Mucosa of descending colon (tissue), 3 donors: ENCODE data around the gene CHST11. TPM values are rescaled to one million over a fixed set of nuclear protein-coding genes. Genes with fewer than 3 reads are reported as not detected.

Experiments used
- ATAC-seq: fragments of 200-7000 bp; cut with Tn5 transposase; one replicate; pipeline ENCODE4 v1.9.1; 2020; ENCODE audit warnings: mild to moderate bottlenecking, moderate library complexity
- DNase-seq, 3 donors: peaks; one replicate each; pipeline ENCODE4 v3.0.0-alpha.2; 2020
- H3K36me3 ChIP-seq: fragments of 200-600 bp; one replicate; pipeline ENCODE4 v1.8.0; 2021; ENCODE audit warnings: low read depth, mild to moderate bottlenecking
- H3K4me1 ChIP-seq: fragments of 200-600 bp; one replicate; pipeline ENCODE4 v1.8.0; 2021; ENCODE audit warnings: low read depth, mild to moderate bottlenecking
- H3K4me3 ChIP-seq: fragments of 200-600 bp; one replicate; pipeline ENCODE4 v1.8.0; 2021; ENCODE audit warnings: mild to moderate bottlenecking
- H3K9me3 ChIP-seq: fragments of 200-600 bp; one replicate; pipeline ENCODE4 v1.8.0; 2021; ENCODE audit warnings: mild to moderate bottlenecking
- intact Hi-C, 2 donors: fragments of 100-400 bp; cut with DNase I in 1 of 2; cut with micrococcal nuclease in 1 of 2; formaldehyde crosslinking; loops; one replicate each; pipeline versions ENCODE4 v1.11.0 to v1.11.1; 2022; cut with DNase I, micrococcal nuclease
- total RNA-seq, 3 donors: library from RNA; stranded (reverse); fragmentation: NEBNext Ultra II Directional in 2 of 3; extraction: Animal tissue kit (Norgen Biotek cat#: 25700) in 2 of 3; gene quantifications; one replicate each; pipeline versions ENCODE4 v1.2.1 to v1.2.4, GENCODE V29; 2021 to 2023
- TF ChIP-seq, protein P1 (sequence below): fragments of 200-600 bp; IDR thresholded peaks from one replicate; pipeline ENCODE4 v1.8.0; 2022; ENCODE audit warnings: antibody characterized with exemption, mild to moderate bottlenecking
- donor health status: DM: no; HTN: no; CAD: no; lungs with moderate emphysema.
- donor health status: DM: no; HTN: no; CAD: no.
- donor health status: DM: no; HTN: yes; CAD: no.

The CHST11 gene
- total RNA-seq, 3 donors from 2014 or later, result 3.3 to 15.2 (median 6.6) TPM

DNA sequence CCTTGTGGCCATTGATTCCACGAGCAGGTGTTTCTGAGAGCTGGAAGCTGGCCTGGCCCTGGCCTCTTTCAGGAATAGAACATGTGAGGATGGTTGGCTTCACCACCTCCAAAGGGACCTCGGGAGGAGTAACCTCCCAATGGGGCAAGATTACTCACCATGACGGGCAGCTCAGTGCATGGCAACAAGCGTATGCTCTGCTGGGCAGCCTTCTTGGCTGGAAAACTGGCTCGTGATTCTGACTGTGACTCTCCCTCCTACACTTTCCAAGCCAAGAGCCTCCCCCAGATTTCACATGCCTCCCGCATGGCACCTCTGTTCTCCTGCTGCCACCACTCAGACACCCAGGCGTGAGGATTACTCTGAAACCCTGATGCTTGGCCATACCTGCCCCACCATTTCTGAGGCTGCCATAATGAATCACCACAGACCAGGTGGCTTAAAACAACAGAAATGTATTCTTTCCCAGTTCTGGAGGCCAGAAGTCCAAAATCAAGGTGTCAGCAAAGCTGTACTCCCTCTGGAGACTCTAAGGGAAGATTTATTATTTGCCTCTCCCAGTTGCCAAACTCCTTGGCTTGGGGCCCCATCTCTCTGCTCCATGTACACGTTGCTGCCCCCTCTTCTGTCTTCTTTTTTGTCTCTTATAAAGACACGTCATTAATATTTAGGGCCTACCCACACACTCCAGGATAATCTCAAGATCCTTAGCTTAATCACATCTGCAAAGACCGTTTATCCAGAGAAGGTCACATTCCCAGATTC is 215.9 kb downstream of the CHST11 start:
- H3K36me3 ChIP-seq, result no peaks in the 10 kb centered on the region
- DNase-seq (no peak), ATAC-seq (no peak)
- H3K4me3 ChIP-seq, result no peak overlapping the region
- peaks cover 27% of the 10 kb centered on the region for H3K4me1 ChIP-seq
- intact Hi-C loops, result no loop called here
- no peaks in the 10 kb centered on the region for H3K9me3 ChIP-seq
- TF ChIP-seq, protein P1, sequence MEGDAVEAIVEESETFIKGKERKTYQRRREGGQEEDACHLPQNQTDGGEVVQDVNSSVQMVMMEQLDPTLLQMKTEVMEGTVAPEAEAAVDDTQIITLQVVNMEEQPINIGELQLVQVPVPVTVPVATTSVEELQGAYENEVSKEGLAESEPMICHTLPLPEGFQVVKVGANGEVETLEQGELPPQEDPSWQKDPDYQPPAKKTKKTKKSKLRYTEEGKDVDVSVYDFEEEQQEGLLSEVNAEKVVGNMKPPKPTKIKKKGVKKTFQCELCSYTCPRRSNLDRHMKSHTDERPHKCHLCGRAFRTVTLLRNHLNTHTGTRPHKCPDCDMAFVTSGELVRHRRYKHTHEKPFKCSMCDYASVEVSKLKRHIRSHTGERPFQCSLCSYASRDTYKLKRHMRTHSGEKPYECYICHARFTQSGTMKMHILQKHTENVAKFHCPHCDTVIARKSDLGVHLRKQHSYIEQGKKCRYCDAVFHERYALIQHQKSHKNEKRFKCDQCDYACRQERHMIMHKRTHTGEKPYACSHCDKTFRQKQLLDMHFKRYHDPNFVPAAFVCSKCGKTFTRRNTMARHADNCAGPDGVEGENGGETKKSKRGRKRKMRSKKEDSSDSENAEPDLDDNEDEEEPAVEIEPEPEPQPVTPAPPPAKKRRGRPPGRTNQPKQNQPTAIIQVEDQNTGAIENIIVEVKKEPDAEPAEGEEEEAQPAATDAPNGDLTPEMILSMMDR, result no peak

DNA sequence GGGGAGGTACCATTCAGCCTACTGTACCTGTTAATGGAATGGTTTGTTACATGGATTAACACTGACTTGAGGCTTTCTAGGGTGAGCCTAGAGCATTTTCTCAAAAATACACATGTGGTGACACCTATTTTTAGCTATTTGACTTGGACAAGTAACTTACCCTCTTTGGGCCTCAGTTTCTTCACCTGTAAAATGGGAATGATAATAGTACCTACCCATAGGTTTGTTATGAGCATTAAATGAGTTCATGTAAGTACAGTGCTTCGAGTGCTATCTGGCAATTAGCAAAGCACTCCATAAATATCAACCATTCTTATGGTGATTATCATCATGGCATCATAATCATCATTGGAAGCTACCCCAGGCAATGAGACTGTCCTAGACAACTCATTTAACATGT is 216.5 kb downstream of the CHST11 start:
- no peak for DNase-seq
- TF ChIP-seq, protein P1, result no peak
- no peak for ATAC-seq
- H3K4me3 ChIP-seq, result no peak overlapping the region
- peaks cover 27% of the 10 kb centered on the region for H3K4me1 ChIP-seq
- no peaks in the 10 kb centered on the region for H3K9me3 ChIP-seq
- H3K36me3 ChIP-seq, result no peaks in the 10 kb centered on the region
- intact Hi-C loops, result no loop called here

DNA sequence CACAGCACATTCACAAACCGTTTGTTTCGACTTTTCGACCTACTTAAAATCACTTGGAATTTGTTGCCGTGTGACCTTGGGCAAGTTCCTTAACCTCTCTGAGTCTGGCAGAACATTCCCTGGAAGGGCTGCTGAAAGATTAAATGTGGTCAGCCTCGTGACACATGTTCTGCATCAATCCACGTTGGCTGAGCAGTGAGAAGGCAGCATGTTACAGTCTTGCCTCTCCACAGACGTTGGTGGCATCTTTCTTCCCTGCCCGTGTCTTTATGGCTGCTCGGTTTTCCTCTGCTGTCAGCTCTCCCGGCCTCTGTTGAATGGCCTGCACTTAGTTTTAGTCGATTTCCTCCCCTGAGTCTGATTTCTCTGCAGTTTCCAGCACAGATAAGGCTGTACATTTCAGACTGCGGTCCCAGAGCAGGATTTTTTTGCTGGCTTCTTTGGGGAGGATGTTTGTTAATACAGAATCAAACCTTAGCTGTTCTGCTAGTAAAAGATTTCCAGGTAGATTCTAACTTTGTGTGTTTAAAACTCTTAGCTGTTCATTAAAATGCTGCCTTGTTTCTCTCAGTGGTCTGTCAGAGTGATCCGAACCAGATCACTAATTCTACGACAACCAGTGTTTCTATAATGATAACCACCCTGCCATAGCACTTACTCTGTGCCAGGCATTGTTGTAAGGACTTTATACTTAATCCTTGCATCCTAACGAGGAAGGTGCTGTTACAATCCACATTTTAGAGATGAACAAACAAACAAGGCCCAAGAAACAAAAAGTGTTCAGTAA is 217.1 kb downstream of the CHST11 start:
- intact Hi-C loops, result no loop called here
- no peak for DNase-seq
- ATAC-seq, result no peak
- Histone ChIP-seq H3K9me3 (no peaks in the 10 kb centered on the region), H3K4me1 (peaks cover 25% of the 10 kb centered on the region), H3K36me3 (no peaks in the 10 kb centered on the region), H3K4me3 (no peak overlapping the region)
- TF ChIP-seq, protein P1, result no peak

- Histone ChIP-seq H3K9me3 (no peaks in the 10 kb centered on the region), H3K36me3 (no peaks in the 10 kb centered on the region), H3K4me1 (peaks cover 3% of the 10 kb centered on the region), H3K4me3 (no peak overlapping the region)
- ATAC-seq (no peak), DNase-seq (no peak)
- TF ChIP-seq, protein P1, result no peak
- intact Hi-C loops, result no loop called here
Observed at GRCh38 chr12:104676636-104677035, 219.9 kb downstream of the CHST11 start.

DNA sequence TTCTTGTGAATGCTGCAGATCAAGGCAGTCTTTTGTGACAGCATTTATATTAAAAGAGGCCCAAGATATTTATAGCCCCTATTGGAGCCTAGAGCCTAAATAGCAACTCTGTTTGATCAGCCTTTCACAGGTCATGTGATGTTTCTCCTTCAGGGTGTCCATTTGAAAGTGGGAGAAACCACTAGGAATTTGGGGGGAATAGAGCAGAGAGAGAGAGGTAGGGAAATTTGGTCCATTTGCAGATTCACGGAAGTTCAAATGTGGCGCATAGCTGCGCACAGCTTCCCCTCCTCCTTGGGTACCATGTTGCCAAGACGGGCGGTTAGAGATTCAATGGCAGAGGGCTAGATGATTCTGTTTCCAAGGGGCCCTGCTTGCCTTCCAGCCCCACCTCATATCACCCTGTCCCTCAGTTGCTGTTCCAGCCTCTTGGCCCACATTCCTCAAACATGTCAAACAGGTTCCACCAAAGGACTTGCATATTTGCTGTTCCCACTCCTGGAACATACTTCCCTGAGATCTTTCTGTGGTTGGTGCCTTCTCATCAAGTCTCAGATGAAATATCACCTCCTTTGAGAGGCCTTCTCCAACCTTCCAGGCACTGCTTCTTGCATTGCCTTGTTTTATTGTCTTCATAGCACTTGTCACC is 220.8 kb downstream of the CHST11 start:
- Histone ChIP-seq H3K4me1 (no peaks in the 10 kb centered on the region), H3K4me3 (no peak overlapping the region), H3K36me3 (no peaks in the 10 kb centered on the region), H3K9me3 (no peaks in the 10 kb centered on the region)
- ATAC-seq (no peak), DNase-seq (no peak)
- TF ChIP-seq, protein P1, result no peak
- intact Hi-C loops, result no loop called here
